SK-N-SH (cell line): ENCODE measurements around the gene PDHX.

Source experiments
- CHD2 ChIP-seq: fragments of 150-350 bp; IDR thresholded peaks from 2 replicates; pipeline ENCODE4 v1.6.1; 2018; ENCODE audit warnings: low read length; ENCODE audit not compliant: partially characterized antibody
- EP300 ChIP-seq, 2 experiments: IDR thresholded peaks; 2 replicates each; pipeline versions ENCODE4 v1.4.0 to v1.6.1; 2012; ENCODE audit warnings: borderline replicate concordance in 1 of 2, low read depth in 1 of 2, low read length in 1 of 2
- EZH2phosphoT487 ChIP-seq: fragments of 200-600 bp; sonication (generic); IDR thresholded peaks from 2 replicates; pipeline ENCODE4 v1.6.1; 2017; ENCODE audit warnings: low read depth, mixed run types, mild to moderate bottlenecking, antibody characterized with exemption, moderate library complexity, borderline replicate concordance
- FOXM1 ChIP-seq: IDR thresholded peaks from 2 replicates; pipeline ENCODE4 v1.4.0; 2012; ENCODE audit warnings: low read depth, mild to moderate bottlenecking
- MEF2A ChIP-seq: IDR thresholded peaks from 2 replicates; pipeline ENCODE4 v1.4.0; 2012; ENCODE audit warnings: low read depth, borderline replicate concordance
- MXI1 ChIP-seq: IDR thresholded peaks from 2 replicates; pipeline ENCODE4 v1.6.1; 2012; ENCODE audit warnings: mild to moderate bottlenecking, low read depth, low read length, improper control_type of control experiment
- POLR2AphosphoS5 ChIP-seq: IDR thresholded peaks from 2 replicates; pipeline ENCODE4 v1.6.1; 2012; ENCODE audit warnings: low read depth, low read length
- RAD21 ChIP-seq: IDR thresholded peaks from 2 replicates; pipeline ENCODE4 v1.6.1; 2012; ENCODE audit warnings: mild to moderate bottlenecking, low read length
- RCOR1 ChIP-seq: fragments of 150-350 bp; IDR thresholded peaks from 2 replicates; pipeline ENCODE4 v1.6.1; 2017; ENCODE audit warnings: antibody characterized with exemption, low read length
- TAF1 ChIP-seq: IDR thresholded peaks from 2 replicates; pipeline ENCODE4 v1.6.1; 2012; ENCODE audit warnings: low read depth, mild to moderate bottlenecking, low read length, moderate library complexity, borderline replicate concordance
- TF ChIP-seq, protein P1 (sequence below): fragments of 200-600 bp; sonication (generic); IDR thresholded peaks from 2 replicates; pipeline ENCODE4 v1.6.1; 2017; ENCODE audit warnings: antibody characterized with exemption, mild to moderate bottlenecking, moderate library complexity
- TF ChIP-seq, protein P2 (sequence below): fragments of 150-350 bp; IDR thresholded peaks from 2 replicates; pipeline ENCODE4 v1.6.1; 2017; ENCODE audit warnings: antibody characterized with exemption, low read length, low read depth, borderline replicate concordance
- TF ChIP-seq, protein P3 (sequence below): IDR thresholded peaks from 2 replicates; pipeline ENCODE4 v1.6.1; 2012; ENCODE audit warnings: mild to moderate bottlenecking, low read depth, low read length, moderate library complexity

DNA sequence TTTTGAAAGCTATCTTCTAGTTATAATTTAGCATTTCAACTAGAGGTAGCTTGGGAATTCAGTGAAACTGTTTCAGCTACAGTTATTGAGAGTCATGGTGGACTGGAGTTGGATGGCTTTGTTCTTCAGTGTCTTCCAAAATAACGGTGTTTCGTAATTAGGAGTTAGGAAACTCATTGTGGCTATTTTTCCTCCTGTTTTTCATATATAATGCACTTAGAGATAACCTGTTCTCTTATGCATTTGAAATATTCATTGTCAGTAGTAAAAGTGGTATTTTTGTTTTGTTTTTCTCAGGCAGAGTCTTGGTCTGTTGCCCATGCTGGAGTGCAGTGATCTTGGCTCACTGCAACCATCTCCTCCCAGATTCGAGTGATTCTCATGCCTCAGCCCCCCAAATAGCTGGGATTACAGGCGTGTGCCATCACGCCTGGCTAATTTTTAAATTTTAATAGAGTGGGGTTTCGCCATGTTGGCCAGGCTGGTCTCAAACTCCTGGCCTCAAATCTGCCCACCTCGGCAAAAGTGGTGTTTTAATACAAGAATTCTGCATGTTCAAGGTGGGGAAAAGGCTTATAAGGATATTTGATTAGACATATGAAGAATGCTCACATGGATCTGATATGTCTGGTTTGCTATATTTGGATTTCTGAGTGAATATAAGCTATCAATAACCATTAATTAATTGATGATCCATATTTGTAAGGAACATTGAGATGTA is 12.7 kb downstream of the PDHX start:
- TF ChIP-seq EP300 (IDR thresholded peaks at IDR 0.05; ENCODE audit: borderline replicate concordance in 1 of 2, low read depth in 1 of 2, low read length in 1 of 2) (no peak), RAD21 (no peak), TAF1 (no peak), EZH2phosphoT487 (no peak), CHD2 (no peak), FOXM1 (no peak), RCOR1 (no peak), POLR2AphosphoS5 (no peak), MXI1 (no peak), MEF2A (no peak)
- TF ChIP-seq, protein P1, sequence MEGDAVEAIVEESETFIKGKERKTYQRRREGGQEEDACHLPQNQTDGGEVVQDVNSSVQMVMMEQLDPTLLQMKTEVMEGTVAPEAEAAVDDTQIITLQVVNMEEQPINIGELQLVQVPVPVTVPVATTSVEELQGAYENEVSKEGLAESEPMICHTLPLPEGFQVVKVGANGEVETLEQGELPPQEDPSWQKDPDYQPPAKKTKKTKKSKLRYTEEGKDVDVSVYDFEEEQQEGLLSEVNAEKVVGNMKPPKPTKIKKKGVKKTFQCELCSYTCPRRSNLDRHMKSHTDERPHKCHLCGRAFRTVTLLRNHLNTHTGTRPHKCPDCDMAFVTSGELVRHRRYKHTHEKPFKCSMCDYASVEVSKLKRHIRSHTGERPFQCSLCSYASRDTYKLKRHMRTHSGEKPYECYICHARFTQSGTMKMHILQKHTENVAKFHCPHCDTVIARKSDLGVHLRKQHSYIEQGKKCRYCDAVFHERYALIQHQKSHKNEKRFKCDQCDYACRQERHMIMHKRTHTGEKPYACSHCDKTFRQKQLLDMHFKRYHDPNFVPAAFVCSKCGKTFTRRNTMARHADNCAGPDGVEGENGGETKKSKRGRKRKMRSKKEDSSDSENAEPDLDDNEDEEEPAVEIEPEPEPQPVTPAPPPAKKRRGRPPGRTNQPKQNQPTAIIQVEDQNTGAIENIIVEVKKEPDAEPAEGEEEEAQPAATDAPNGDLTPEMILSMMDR: no peak
- TF ChIP-seq, protein P2, sequence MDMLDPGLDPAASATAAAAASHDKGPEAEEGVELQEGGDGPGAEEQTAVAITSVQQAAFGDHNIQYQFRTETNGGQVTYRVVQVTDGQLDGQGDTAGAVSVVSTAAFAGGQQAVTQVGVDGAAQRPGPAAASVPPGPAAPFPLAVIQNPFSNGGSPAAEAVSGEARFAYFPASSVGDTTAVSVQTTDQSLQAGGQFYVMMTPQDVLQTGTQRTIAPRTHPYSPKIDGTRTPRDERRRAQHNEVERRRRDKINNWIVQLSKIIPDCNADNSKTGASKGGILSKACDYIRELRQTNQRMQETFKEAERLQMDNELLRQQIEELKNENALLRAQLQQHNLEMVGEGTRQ: no peak
- TF ChIP-seq, protein P3, sequence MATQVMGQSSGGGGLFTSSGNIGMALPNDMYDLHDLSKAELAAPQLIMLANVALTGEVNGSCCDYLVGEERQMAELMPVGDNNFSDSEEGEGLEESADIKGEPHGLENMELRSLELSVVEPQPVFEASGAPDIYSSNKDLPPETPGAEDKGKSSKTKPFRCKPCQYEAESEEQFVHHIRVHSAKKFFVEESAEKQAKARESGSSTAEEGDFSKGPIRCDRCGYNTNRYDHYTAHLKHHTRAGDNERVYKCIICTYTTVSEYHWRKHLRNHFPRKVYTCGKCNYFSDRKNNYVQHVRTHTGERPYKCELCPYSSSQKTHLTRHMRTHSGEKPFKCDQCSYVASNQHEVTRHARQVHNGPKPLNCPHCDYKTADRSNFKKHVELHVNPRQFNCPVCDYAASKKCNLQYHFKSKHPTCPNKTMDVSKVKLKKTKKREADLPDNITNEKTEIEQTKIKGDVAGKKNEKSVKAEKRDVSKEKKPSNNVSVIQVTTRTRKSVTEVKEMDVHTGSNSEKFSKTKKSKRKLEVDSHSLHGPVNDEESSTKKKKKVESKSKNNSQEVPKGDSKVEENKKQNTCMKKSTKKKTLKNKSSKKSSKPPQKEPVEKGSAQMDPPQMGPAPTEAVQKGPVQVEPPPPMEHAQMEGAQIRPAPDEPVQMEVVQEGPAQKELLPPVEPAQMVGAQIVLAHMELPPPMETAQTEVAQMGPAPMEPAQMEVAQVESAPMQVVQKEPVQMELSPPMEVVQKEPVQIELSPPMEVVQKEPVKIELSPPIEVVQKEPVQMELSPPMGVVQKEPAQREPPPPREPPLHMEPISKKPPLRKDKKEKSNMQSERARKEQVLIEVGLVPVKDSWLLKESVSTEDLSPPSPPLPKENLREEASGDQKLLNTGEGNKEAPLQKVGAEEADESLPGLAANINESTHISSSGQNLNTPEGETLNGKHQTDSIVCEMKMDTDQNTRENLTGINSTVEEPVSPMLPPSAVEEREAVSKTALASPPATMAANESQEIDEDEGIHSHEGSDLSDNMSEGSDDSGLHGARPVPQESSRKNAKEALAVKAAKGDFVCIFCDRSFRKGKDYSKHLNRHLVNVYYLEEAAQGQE: no peak
